NCI-H187 treated with DMSO at 0.1 percent for 48 hours (cell line): Measurements from ENCODE around the gene ZDHHC4.
"Not testable (repeated sequence)": the region's sequence is repeated elsewhere in the genome, so short reads cannot be mapped to it uniquely, and the experiment has no call there.

Experiments used
- DNase-seq: peaks from one replicate; lab custom pipeline; 2025; lab: John Stamatoyannopoulos, UW

The ZDHHC4 gene

GRCh38 chr7:6607651-6608051 is 30.4 kb downstream of the ZDHHC4 start:
- DNase-seq: no peak

- DNase-seq: no peak
Measured at GRCh38 chr7:6608081-6608480, 30.8 kb downstream of the ZDHHC4 start.

- no peak for DNase-seq
Measured at GRCh38 chr7:6608794-6609193, 31.5 kb downstream of the ZDHHC4 start.

- DNase-seq: no peak
Measured at GRCh38 chr7:6612819-6613218, 35.6 kb downstream of the ZDHHC4 start.

GRCh38 chr7:6613706-6614105 is 36.5 kb downstream of the ZDHHC4 start:
- DNase-seq: no peak

GRCh38 chr7:6614953-6615722 is 37.9 kb downstream of the ZDHHC4 start, which contains the start of gene ZNF853:
TSS of gene ZNF853 (plus strand) at chr7:6615610. CDS start at chr7:6616175, 565 bp downstream.
- DNase-seq: no peak

GRCh38 chr7:6615723-6616555 is 38.7 kb downstream of the ZDHHC4 start:
- no peak for DNase-seq

- DNase-seq: no peak
Measured at GRCh38 chr7:6616854-6617643, 39.8 kb downstream of the ZDHHC4 start.

- no peak for DNase-seq
Measured at GRCh38 chr7:6618621-6619020, 41.4 kb downstream of the ZDHHC4 start.

GRCh38 chr7:6619961-6620360 is 42.7 kb downstream of the ZDHHC4 start:
- DNase-seq: no peak

- no peak for DNase-seq
Measured at GRCh38 chr7:6621195-6622133, 44.2 kb downstream of the ZDHHC4 start.

- DNase-seq: no peak
Measured at GRCh38 chr7:6622134-6622710, 45.0 kb downstream of the ZDHHC4 start.

GRCh38 chr7:6623589-6624245 is 46.5 kb downstream of the ZDHHC4 start:
- no peak for DNase-seq

GRCh38 chr7:6624246-6624611 is 47.0 kb downstream of the ZDHHC4 start:
- DNase-seq: no peak

- no peak for DNase-seq
Measured at GRCh38 chr7:6628045-6628444, 50.8 kb downstream of the ZDHHC4 start.

GRCh38 chr7:6630007-6630849 is 53.0 kb downstream of the ZDHHC4 start:
- no peak for DNase-seq

- DNase-seq: no peak
Measured at GRCh38 chr7:6631605-6632004, 54.4 kb downstream of the ZDHHC4 start.

- no peak for DNase-seq
Measured at GRCh38 chr7:6634021-6634420, 56.8 kb downstream of the ZDHHC4 start.

- DNase-seq: not testable (repeated sequence)
Measured at GRCh38 chr7:6634971-6635370, 57.7 kb downstream of the ZDHHC4 start.
